ENCODE measurements around the gene ARRB2.
A peak's percentile ranks its signal among the peaks of the same experiment; 100 is the strongest.

The ARRB2 gene

GRCh38 chr17:4751932-4752331 lies 41.5 kb downstream of the ARRB2 start:
- Histone ChIP-seq H3K9me3 (no peaks in the 10 kb centered on the region), H3K4me3 (ENCODE audit: low read depth in 1 of 2, low read length in 1 of 2) (no peak overlapping the region), H3K4me1 (ENCODE audit: control insufficient read depth in 1 of 2, insufficient read depth in 1 of 2, low read depth in 1 of 2, low read length in 1 of 2) (peaks cover 9 to 10% of the 10 kb centered on the region in 2 experiments), H3K36me3 (no peaks in the 10 kb centered on the region), H3K27ac (no peak overlapping the region), H3K27me3 (peaks cover 97% of the 10 kb centered on the region)
- TF ChIP-seq CTCF (IDR thresholded peaks at IDR 0.05), result no peak

- H3K36me3 ChIP-seq, result no peaks in the 10 kb centered on the region
- H3K27me3 ChIP-seq, result peaks cover 94% of the 10 kb centered on the region
- TF ChIP-seq CTCF (IDR thresholded peaks at IDR 0.05), result no peak
- H3K27ac ChIP-seq, result no peak overlapping the region
- peaks cover 2 to 7% of the 10 kb centered on the region in 2 experiments for H3K4me1 ChIP-seq (ENCODE audit: control insufficient read depth in 1 of 2, insufficient read depth in 1 of 2, low read depth in 1 of 2, low read length in 1 of 2)
- no peaks in the 10 kb centered on the region for H3K9me3 ChIP-seq
- no peak overlapping the region for H3K4me3 ChIP-seq (ENCODE audit: low read depth in 1 of 2, low read length in 1 of 2)
Measured at GRCh38 chr17:4753392-4753791, 43.0 kb downstream of the ARRB2 start.

DNA sequence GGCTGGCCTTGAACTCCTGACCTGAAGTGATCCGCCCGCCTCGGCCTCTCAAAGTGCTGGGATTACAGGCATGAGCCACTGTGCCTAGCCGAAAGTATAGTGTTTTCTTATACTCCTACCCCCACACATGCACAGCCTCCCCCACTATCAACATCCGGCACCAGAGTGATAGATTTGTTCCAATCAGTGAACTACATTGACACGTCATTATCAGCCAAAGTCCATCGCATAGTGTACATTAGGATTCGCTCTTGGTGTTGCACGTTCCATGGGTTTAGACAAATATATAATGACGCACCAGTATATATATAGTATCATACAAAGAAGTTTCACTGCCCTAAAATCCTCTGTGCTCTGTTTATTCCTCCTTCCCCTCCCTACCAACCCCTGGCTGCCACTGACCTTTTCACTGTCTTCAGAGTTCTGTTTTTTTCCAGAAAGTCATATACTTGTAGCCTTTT lies 49.4 kb downstream of the ARRB2 start:
- peaks cover 9% of the 10 kb centered on the region in 2 experiments for H3K4me1 ChIP-seq (ENCODE audit: control insufficient read depth in 1 of 2, insufficient read depth in 1 of 2, low read depth in 1 of 2, low read length in 1 of 2)
- H3K9me3 ChIP-seq, result no peaks in the 10 kb centered on the region
- H3K27me3 ChIP-seq, result peaks cover 44% of the 10 kb centered on the region
- no peaks in the 10 kb centered on the region for H3K36me3 ChIP-seq
- no peak overlapping the region for H3K27ac ChIP-seq
- H3K4me3 ChIP-seq (ENCODE audit: low read depth in 1 of 2, low read length in 1 of 2), result no peak overlapping the region
- no peak for TF ChIP-seq CTCF (IDR thresholded peaks at IDR 0.05)

- no peak overlapping the region for H3K4me3 ChIP-seq (ENCODE audit: low read depth in 1 of 2, low read length in 1 of 2)
- peaks cover 11% of the 10 kb centered on the region for H3K27me3 ChIP-seq
- H3K4me1 ChIP-seq (ENCODE audit: control insufficient read depth in 1 of 2, insufficient read depth in 1 of 2, low read depth in 1 of 2, low read length in 1 of 2), result peaks cover 29 to 31% of the 10 kb centered on the region in 2 experiments
- no peaks in the 10 kb centered on the region for H3K36me3 ChIP-seq
- peak; percentile 50 for TF ChIP-seq CTCF (IDR thresholded peaks at IDR 0.05)
- no peaks in the 10 kb centered on the region for H3K9me3 ChIP-seq
- peak overlapping the region; percentile 77 for H3K27ac ChIP-seq
Measured at GRCh38 chr17:4764595-4764994, 54.2 kb downstream of the ARRB2 start.

GRCh38 chr17:4766201-4766600 lies 55.8 kb downstream of the ARRB2 start:
- Histone ChIP-seq H3K27ac (peak overlapping the region; percentile 77), H3K27me3 (peaks cover 4% of the 10 kb centered on the region), H3K9me3 (no peaks in the 10 kb centered on the region), H3K4me1 (ENCODE audit: control insufficient read depth in 1 of 2, insufficient read depth in 1 of 2, low read depth in 1 of 2, low read length in 1 of 2) (peaks cover 29 to 31% of the 10 kb centered on the region in 2 experiments), H3K4me3 (ENCODE audit: low read depth in 1 of 2, low read length in 1 of 2) (no peak overlapping the region), H3K36me3 (no peaks in the 10 kb centered on the region)
- TF ChIP-seq CTCF (IDR thresholded peaks at IDR 0.05), result no peak

- peak overlapping the region; percentile 77 for H3K27ac ChIP-seq
- H3K9me3 ChIP-seq, result no peaks in the 10 kb centered on the region
- no peak for TF ChIP-seq CTCF (IDR thresholded peaks at IDR 0.05)
- H3K4me1 ChIP-seq (ENCODE audit: control insufficient read depth in 1 of 2, insufficient read depth in 1 of 2, low read depth in 1 of 2, low read length in 1 of 2), result peaks cover 29 to 31% of the 10 kb centered on the region in 2 experiments
- no peak overlapping the region for H3K4me3 ChIP-seq (ENCODE audit: low read depth in 1 of 2, low read length in 1 of 2)
- peaks cover 5% of the 10 kb centered on the region for H3K27me3 ChIP-seq
- H3K36me3 ChIP-seq, result no peaks in the 10 kb centered on the region
Measured at GRCh38 chr17:4766723-4767122, 56.3 kb downstream of the ARRB2 start.
